ENCODE data around the gene ACY1.

The ACY1 gene

GRCh38 chr3:51968170-51968775 lies 15.1 kb upstream of the ACY1 start (continued):
- TF ChIP-seq ZNF169 (tag by site-specific recombination; IDR thresholded peaks at IDR 0.05) (no peak), EGR2 (tag by site-specific recombination; IDR thresholded peaks at IDR 0.05; ENCODE audit: low read depth) (peak; percentile 61), ZNF426 (tag by site-specific recombination; IDR thresholded peaks at IDR 0.05) (no peak), WT1 (tag by site-specific recombination; IDR thresholded peaks at IDR 0.05) (no peak), GFI1B (tag by site-specific recombination; IDR thresholded peaks at IDR 0.05) (no peak), KLF16 (tag by site-specific recombination; IDR thresholded peaks at IDR 0.05) (no peak), ZNF350 (tag by site-specific recombination; IDR thresholded peaks at IDR 0.05) (no peak), ZNF146 (tag by site-specific recombination; IDR thresholded peaks at IDR 0.05) (no peak), ZNF514 (tag by site-specific recombination; IDR thresholded peaks at IDR 0.05) (no peak), ZNF433 (tag by site-specific recombination; IDR thresholded peaks at IDR 0.05; ENCODE audit: low read depth) (no peak), ZNF10 (tag by site-specific recombination; IDR thresholded peaks at IDR 0.05) (no peak), ZFHX2 (tag by site-specific recombination; conservative IDR thresholded peaks at IDR 0.05) (peak; percentile 65)
- TF ChIP-seq, protein P1, sequence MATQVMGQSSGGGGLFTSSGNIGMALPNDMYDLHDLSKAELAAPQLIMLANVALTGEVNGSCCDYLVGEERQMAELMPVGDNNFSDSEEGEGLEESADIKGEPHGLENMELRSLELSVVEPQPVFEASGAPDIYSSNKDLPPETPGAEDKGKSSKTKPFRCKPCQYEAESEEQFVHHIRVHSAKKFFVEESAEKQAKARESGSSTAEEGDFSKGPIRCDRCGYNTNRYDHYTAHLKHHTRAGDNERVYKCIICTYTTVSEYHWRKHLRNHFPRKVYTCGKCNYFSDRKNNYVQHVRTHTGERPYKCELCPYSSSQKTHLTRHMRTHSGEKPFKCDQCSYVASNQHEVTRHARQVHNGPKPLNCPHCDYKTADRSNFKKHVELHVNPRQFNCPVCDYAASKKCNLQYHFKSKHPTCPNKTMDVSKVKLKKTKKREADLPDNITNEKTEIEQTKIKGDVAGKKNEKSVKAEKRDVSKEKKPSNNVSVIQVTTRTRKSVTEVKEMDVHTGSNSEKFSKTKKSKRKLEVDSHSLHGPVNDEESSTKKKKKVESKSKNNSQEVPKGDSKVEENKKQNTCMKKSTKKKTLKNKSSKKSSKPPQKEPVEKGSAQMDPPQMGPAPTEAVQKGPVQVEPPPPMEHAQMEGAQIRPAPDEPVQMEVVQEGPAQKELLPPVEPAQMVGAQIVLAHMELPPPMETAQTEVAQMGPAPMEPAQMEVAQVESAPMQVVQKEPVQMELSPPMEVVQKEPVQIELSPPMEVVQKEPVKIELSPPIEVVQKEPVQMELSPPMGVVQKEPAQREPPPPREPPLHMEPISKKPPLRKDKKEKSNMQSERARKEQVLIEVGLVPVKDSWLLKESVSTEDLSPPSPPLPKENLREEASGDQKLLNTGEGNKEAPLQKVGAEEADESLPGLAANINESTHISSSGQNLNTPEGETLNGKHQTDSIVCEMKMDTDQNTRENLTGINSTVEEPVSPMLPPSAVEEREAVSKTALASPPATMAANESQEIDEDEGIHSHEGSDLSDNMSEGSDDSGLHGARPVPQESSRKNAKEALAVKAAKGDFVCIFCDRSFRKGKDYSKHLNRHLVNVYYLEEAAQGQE (tag by site-specific recombination; IDR thresholded peaks at IDR 0.05), result no peak
- TF ChIP-seq, protein P2, sequence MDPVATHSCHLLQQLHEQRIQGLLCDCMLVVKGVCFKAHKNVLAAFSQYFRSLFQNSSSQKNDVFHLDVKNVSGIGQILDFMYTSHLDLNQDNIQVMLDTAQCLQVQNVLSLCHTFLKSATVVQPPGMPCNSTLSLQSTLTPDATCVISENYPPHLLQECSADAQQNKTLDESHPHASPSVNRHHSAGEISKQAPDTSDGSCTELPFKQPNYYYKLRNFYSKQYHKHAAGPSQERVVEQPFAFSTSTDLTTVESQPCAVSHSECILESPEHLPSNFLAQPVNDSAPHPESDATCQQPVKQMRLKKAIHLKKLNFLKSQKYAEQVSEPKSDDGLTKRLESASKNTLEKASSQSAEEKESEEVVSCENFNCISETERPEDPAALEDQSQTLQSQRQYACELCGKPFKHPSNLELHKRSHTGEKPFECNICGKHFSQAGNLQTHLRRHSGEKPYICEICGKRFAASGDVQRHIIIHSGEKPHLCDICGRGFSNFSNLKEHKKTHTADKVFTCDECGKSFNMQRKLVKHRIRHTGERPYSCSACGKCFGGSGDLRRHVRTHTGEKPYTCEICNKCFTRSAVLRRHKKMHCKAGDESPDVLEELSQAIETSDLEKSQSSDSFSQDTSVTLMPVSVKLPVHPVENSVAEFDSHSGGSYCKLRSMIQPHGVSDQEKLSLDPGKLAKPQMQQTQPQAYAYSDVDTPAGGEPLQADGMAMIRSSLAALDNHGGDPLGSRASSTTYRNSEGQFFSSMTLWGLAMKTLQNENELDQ (tag by site-specific recombination; IDR thresholded peaks at IDR 0.05; ENCODE audit: low read depth), result no peak
- TF ChIP-seq, protein P3, sequence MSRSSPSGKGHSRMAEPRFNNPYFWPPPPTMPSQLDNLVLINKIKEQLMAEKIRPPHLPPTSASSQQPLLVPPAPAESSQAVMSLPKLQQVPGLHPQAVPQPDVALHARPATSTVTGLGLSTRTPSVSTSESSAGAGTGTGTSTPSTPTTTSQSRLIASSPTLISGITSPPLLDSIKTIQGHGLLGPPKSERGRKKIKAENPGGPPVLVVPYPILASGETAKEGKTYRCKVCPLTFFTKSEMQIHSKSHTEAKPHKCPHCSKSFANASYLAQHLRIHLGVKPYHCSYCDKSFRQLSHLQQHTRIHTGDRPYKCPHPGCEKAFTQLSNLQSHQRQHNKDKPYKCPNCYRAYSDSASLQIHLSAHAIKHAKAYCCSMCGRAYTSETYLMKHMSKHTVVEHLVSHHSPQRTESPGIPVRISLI (tag by site-specific recombination; IDR thresholded peaks at IDR 0.05), result no peak
- TF ChIP-seq, protein P4, sequence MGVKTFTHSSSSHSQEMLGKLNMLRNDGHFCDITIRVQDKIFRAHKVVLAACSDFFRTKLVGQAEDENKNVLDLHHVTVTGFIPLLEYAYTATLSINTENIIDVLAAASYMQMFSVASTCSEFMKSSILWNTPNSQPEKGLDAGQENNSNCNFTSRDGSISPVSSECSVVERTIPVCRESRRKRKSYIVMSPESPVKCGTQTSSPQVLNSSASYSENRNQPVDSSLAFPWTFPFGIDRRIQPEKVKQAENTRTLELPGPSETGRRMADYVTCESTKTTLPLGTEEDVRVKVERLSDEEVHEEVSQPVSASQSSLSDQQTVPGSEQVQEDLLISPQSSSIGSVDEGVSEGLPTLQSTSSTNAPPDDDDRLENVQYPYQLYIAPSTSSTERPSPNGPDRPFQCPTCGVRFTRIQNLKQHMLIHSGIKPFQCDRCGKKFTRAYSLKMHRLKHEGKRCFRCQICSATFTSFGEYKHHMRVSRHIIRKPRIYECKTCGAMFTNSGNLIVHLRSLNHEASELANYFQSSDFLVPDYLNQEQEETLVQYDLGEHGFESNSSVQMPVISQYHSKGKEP (tag by site-specific recombination; IDR thresholded peaks at IDR 0.05), result no peak
- TF ChIP-seq, protein P5, sequence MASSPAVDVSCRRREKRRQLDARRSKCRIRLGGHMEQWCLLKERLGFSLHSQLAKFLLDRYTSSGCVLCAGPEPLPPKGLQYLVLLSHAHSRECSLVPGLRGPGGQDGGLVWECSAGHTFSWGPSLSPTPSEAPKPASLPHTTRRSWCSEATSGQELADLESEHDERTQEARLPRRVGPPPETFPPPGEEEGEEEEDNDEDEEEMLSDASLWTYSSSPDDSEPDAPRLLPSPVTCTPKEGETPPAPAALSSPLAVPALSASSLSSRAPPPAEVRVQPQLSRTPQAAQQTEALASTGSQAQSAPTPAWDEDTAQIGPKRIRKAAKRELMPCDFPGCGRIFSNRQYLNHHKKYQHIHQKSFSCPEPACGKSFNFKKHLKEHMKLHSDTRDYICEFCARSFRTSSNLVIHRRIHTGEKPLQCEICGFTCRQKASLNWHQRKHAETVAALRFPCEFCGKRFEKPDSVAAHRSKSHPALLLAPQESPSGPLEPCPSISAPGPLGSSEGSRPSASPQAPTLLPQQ (tag by site-specific recombination; IDR thresholded peaks at IDR 0.05), result 0 out of 2 replicates have a peak, but pooled peaks have one; percentile 51
- TF ChIP-seq, protein P6, sequence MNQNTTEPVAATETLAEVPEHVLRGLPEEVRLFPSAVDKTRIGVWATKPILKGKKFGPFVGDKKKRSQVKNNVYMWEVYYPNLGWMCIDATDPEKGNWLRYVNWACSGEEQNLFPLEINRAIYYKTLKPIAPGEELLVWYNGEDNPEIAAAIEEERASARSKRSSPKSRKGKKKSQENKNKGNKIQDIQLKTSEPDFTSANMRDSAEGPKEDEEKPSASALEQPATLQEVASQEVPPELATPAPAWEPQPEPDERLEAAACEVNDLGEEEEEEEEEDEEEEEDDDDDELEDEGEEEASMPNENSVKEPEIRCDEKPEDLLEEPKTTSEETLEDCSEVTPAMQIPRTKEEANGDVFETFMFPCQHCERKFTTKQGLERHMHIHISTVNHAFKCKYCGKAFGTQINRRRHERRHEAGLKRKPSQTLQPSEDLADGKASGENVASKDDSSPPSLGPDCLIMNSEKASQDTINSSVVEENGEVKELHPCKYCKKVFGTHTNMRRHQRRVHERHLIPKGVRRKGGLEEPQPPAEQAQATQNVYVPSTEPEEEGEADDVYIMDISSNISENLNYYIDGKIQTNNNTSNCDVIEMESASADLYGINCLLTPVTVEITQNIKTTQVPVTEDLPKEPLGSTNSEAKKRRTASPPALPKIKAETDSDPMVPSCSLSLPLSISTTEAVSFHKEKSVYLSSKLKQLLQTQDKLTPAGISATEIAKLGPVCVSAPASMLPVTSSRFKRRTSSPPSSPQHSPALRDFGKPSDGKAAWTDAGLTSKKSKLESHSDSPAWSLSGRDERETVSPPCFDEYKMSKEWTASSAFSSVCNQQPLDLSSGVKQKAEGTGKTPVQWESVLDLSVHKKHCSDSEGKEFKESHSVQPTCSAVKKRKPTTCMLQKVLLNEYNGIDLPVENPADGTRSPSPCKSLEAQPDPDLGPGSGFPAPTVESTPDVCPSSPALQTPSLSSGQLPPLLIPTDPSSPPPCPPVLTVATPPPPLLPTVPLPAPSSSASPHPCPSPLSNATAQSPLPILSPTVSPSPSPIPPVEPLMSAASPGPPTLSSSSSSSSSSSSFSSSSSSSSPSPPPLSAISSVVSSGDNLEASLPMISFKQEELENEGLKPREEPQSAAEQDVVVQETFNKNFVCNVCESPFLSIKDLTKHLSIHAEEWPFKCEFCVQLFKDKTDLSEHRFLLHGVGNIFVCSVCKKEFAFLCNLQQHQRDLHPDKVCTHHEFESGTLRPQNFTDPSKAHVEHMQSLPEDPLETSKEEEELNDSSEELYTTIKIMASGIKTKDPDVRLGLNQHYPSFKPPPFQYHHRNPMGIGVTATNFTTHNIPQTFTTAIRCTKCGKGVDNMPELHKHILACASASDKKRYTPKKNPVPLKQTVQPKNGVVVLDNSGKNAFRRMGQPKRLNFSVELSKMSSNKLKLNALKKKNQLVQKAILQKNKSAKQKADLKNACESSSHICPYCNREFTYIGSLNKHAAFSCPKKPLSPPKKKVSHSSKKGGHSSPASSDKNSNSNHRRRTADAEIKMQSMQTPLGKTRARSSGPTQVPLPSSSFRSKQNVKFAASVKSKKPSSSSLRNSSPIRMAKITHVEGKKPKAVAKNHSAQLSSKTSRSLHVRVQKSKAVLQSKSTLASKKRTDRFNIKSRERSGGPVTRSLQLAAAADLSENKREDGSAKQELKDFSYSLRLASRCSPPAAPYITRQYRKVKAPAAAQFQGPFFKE (tag by site-specific recombination; IDR thresholded peaks at IDR 0.05; ENCODE audit: borderline replicate concordance), result no peak
- TF ChIP-seq, protein P7, sequence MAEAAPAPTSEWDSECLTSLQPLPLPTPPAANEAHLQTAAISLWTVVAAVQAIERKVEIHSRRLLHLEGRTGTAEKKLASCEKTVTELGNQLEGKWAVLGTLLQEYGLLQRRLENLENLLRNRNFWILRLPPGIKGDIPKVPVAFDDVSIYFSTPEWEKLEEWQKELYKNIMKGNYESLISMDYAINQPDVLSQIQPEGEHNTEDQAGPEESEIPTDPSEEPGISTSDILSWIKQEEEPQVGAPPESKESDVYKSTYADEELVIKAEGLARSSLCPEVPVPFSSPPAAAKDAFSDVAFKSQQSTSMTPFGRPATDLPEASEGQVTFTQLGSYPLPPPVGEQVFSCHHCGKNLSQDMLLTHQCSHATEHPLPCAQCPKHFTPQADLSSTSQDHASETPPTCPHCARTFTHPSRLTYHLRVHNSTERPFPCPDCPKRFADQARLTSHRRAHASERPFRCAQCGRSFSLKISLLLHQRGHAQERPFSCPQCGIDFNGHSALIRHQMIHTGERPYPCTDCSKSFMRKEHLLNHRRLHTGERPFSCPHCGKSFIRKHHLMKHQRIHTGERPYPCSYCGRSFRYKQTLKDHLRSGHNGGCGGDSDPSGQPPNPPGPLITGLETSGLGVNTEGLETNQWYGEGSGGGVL (tag by site-specific recombination; IDR thresholded peaks at IDR 0.05), result peak; percentile 89

Data from HEK293 (cell line).